Mononuclear cell (primary cell): Measurements from ENCODE around the gene MAPK10. TPM values are rescaled to one million over a fixed set of nuclear protein-coding genes. Genes with fewer than 3 reads are reported as not detected.
"Not testable (repeated sequence)": the region's sequence is repeated elsewhere in the genome, so short reads cannot be mapped to it uniquely, and the experiment has no call there.

Experiments used
- H3K27me3 ChIP-seq: 2 replicates; pipeline ENCODE4 v1.6.0; 2011; ENCODE audit warnings: low read length, control low read depth; ENCODE audit not compliant: insufficient read depth
- H3K4me1 ChIP-seq: 2 replicates; pipeline ENCODE4 v1.5.1; 2011; ENCODE audit warnings: mild to moderate bottlenecking, low read length, control low read depth; ENCODE audit not compliant: insufficient read depth
- H3K4me3 ChIP-seq: 2 replicates; pipeline ENCODE4 v1.5.1; 2011; ENCODE audit warnings: mild to moderate bottlenecking, low read length, moderate library complexity
- H3K9me3 ChIP-seq: 2 replicates; pipeline ENCODE4 v1.5.1; 2011; ENCODE audit warnings: low read depth, mild to moderate bottlenecking, control low read depth, low read length
- total RNA-seq: library from RNA; depleted of rRNA; stranded (reverse); fragments of >200 nt; gene quantifications from one replicate; pipeline ENCODE4 v1.2.3, GENCODE V29; 2012

MAPK10 gene
- total RNA-seq, 1 donor, result 0.52 TPM

DNA sequence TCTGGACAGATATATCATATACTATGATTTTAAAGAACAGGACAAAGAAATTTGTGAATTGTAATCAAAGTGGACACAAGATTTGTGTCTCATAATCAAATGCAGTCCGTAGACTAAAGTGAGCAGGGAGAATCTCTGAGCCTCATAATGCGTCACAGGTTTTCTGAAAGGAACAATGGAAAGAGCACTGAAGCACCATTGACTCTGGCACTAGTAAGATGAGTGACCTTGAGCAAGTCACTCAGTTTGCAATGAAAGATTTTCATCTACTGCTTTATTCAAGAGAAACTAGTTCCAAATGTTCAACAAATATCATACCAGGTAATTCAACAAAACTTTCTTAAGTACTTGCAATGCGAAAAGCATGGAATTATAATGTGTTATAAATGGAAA, 315.3 kb downstream of the MAPK10 start:
- Histone ChIP-seq H3K4me3 (no peak overlapping the region), H3K27me3 (no peaks in the 10 kb centered on the region), H3K4me1 (no peaks in the 10 kb centered on the region), H3K9me3 (no peaks in the 10 kb centered on the region)

DNA sequence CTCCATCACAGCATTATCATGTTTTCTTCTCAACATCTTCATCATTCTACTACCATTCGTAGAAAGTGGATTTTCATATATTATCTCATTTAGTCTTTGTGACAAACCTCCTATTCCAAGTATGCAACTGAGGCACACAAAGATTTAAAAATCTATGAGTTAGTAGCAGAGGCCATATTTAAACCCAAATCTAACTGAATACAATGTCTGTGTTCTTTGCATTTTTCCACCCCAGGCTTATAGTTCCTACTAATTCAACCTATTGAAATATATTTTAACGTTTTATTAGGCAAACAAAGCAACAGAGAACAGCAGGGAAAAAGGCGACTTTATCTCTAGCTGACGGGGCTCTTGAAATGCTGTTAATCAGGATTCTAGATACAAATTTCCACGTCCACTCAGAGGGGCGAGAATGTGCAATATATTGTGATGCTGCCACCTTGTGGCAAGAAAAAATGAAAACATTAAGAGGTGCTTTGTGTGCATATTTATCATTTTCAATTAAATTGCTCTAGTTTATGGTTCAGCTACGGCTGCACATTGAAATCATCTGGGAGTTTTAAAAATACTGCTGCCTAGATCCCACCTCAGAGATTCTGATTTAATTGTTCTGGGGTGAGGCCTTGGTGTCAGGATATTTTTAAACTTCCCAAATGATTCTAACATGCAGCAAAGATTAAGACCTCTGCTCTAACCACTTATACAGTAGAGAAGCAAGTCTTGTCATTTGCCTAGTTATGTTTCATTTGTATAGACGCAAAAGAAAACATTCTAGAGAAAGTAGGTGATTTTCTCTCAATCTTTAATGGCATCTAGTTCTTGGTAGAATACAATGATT, 315.9 kb downstream of the MAPK10 start:
- Histone ChIP-seq H3K9me3 (no peaks in the 10 kb centered on the region), H3K27me3 (no peaks in the 10 kb centered on the region), H3K4me3 (no peak overlapping the region), H3K4me1 (no peaks in the 10 kb centered on the region)

DNA sequence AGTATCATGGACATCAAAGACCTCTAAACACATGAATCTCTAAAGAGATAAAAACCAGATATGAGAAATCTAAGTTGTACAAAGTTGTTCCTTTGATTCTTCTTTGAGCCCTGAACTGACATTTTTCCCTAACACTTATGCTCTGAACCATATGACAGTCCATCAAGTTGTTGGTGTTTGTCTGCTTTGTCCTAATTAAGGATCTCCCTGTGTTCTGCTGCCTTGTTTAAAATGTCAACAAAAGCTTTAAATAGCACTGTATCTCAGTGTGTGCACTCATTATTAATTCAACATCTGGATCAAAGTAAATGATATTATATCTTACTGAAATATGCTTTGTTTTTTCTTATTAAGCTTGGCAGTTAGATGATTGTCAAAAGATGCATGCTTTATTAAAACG, 321.8 kb downstream of the MAPK10 start:
- Histone ChIP-seq H3K27me3 (no peaks in the 10 kb centered on the region), H3K4me3 (no peak overlapping the region), H3K9me3 (no peaks in the 10 kb centered on the region), H3K4me1 (peaks cover 7% of the 10 kb centered on the region)

DNA sequence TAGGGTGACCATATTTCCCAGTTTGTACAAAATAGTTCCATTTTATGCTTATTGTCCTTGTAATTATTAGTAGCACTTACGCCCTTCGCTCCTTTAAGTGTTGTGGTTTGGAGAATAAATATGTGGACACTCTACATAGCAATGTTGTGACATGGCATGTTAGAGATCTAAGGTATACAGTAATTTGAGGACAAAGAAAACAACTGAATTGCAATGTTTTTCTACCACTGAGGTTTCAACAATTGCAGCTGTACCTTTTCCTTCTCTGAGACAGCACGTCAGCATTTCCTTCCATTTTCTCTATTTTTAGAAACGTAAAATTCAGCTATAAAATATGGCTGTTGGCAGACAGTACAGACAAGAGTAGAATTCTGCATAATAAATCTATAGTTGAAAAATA, 323.1 kb downstream of the MAPK10 start:
- Histone ChIP-seq H3K27me3 (no peaks in the 10 kb centered on the region), H3K4me1 (peaks cover 19% of the 10 kb centered on the region), H3K4me3 (no peak overlapping the region), H3K9me3 (no peaks in the 10 kb centered on the region)

DNA sequence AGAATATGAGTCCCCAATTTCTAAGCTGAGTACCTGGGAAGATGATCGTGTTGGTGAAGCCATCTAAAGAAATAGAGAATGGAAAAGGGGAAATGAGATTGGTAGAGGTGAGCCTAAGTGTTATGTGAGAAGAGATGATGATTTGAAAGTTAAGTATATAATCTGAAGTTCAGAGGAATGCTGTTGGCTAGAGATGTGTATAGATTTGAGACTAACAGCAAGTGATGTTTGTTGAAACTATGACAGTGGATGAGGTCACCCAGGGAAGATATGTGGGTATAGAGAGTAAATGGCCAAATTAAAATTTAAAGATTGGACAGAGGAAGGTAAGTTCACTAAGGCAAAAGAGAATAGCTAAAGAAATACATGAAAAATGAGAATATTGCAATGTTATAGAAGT, 324.2 kb downstream of the MAPK10 start:
- peaks cover 19% of the 10 kb centered on the region for H3K4me1 ChIP-seq
- no peaks in the 10 kb centered on the region for H3K9me3 ChIP-seq
- H3K27me3 ChIP-seq, result no peaks in the 10 kb centered on the region
- no peak overlapping the region for H3K4me3 ChIP-seq

DNA sequence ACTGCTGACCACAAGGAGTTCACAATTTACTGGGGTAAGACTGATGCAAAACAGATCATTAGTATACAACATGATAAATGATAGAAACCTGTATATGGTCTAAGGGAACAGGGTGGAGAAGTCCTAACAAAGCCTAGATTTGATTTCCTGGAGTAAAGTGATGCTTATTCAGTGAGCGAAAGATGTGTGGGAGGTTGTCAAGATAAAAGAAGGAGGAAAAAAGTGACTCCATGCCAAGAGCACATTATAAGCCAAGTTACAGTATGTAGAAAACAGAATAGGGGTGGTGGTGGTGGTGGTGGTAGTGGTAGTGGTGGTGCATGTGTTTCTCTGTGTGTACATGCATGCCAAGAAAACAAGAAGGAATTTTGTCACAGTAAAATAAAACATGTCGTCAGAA, 325.2 kb downstream of the MAPK10 start:
- Histone ChIP-seq H3K4me1 (peaks cover 19% of the 10 kb centered on the region), H3K27me3 (no peaks in the 10 kb centered on the region), H3K4me3 (no peak overlapping the region)

DNA sequence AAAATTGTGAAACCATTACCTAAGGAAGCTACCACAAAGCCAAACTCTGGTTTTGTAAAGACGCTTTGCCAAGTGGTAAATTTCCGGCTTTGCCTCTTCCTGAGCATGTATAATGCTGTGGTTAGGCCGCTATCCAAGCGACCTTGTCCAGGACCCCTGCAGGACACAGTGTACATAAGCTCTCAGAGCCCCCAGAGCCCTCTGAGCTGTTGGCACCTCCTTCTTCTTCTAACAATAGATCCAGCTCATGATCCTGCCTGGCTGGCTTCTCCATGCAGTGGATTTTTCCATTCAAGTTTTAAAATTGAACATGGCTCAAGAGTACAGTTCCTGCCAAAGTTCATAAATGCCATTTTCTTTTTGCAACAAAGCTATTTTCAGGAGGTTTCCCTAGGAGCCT, 326.7 kb downstream of the MAPK10 start:
- H3K27me3 ChIP-seq, result no peaks in the 10 kb centered on the region
- H3K4me1 ChIP-seq, result peaks cover 19% of the 10 kb centered on the region
- no peaks in the 10 kb centered on the region for H3K9me3 ChIP-seq
- no peak overlapping the region for H3K4me3 ChIP-seq

More for the DNA sequence above, 325.2 kb downstream of the MAPK10 start:
- no peaks in the 10 kb centered on the region for H3K9me3 ChIP-seq

DNA sequence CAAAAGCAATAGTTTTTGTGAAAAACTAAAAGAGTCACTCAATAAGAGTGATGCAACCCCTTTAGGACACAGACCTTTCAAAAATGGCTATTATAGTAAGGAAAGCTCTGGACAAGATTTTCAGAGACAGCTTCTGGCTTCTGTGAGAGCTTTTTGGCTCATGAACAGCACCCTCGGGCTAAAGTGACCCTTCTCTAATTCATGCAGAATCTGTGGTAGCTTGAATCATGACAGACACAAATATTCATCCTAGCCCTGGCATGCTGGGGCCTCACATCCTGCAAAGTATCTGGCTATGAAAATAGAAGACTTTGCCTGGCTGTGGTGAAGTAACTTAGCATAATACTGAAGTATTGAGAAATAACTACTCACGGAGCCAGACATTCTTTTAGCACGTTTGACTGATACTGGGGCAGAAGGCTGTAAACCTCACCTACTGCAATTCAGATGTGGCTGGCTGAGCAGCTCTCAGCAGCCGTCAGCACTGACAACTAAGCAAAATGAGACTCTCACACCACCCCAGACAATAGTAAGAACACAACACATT, 327.3 kb downstream of the MAPK10 start:
- Histone ChIP-seq H3K4me1 (peaks cover 19% of the 10 kb centered on the region), H3K4me3 (no peak overlapping the region), H3K27me3 (no peaks in the 10 kb centered on the region), H3K9me3 (no peaks in the 10 kb centered on the region)

DNA sequence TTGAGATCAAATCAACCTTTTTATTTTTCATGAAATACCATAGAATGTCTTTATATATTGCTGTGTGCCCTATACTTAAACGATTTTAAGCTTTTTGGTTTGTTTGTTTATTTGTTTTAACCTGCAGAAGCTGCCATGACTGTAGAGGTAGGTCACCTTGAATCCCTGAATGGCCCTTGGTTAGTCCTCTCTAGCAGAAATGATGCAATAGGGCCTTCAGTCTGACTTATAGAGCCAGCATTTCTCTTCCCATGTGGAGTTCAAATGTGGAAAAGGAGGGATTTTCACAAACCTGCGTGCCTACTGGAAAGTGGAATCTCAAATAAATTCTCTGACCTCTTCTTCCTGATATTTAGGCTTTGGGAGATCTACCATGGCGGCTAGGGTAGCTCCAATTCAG, 327.9 kb downstream of the MAPK10 start:
- H3K4me3 ChIP-seq, result no peak overlapping the region
- no peaks in the 10 kb centered on the region for H3K27me3 ChIP-seq
- peaks cover 19% of the 10 kb centered on the region for H3K4me1 ChIP-seq
- no peaks in the 10 kb centered on the region for H3K9me3 ChIP-seq

DNA sequence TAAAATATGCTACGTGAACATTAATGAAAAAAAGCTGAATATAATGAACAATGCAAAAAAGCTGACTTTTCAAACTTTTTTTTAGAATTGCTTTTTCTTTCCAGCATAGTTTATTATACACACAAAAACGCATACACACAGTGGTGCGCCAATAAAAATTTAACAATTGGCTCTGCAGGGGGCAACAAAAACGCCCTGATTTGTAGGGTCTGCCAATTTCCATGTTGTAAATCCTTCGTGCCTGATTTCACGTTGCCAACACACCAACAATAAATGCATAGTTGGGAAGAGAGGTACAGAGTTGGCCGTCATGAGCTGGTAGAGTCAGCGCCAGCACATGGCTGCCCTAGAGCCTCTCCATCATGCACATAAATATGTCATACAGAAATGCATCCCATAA, 333.1 kb downstream of the MAPK10 start:
- Histone ChIP-seq H3K27me3 (no peaks in the 10 kb centered on the region), H3K4me1 (peaks cover 7% of the 10 kb centered on the region), H3K4me3 (no peak overlapping the region), H3K9me3 (no peaks in the 10 kb centered on the region)

DNA sequence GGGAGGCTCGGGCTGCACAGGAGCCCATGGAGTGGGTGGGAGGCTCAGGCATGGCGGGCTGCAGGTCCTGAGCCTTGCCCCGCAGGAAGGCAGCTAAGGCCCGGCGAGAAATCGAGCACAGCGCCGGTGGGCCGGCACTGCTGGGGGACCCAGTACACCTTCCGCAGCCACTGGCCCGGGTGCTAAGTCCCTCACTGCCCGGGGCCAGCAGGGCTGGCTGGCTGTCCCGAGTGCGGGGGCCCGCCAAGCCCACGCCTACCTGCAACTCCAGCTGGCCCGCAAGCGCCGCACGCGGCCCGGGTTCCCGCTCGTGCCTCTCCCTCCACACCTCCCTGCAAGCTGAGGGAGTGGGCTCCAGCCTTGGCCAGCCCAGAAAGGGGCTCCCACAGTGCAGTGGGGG, 338.2 kb downstream of the MAPK10 start:
- not testable (repeated sequence) for H3K4me3 ChIP-seq, H3K4me1 ChIP-seq, H3K27me3 ChIP-seq, H3K9me3 ChIP-seq

DNA sequence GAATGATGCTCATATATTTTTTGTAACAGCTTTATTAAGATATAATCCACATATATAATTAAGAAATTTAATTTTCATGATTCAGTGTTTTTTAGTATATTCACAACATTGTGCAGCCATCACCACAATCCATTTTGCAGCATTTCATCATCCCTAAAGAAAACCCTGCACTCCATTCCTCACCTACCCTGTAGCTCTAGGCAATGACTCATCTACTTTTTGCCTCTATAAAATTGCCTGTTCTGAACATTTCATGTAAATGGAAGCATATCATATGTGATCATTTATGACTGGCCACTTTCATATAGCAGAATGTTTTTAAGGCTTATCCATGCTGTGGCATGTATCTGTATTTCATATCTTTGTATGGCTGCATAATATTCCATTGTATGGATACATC, 339.9 kb downstream of the MAPK10 start:
- no peak overlapping the region for H3K4me3 ChIP-seq
- peaks cover 4% of the 10 kb centered on the region for H3K4me1 ChIP-seq
- H3K27me3 ChIP-seq, result no peaks in the 10 kb centered on the region
- no peaks in the 10 kb centered on the region for H3K9me3 ChIP-seq

DNA sequence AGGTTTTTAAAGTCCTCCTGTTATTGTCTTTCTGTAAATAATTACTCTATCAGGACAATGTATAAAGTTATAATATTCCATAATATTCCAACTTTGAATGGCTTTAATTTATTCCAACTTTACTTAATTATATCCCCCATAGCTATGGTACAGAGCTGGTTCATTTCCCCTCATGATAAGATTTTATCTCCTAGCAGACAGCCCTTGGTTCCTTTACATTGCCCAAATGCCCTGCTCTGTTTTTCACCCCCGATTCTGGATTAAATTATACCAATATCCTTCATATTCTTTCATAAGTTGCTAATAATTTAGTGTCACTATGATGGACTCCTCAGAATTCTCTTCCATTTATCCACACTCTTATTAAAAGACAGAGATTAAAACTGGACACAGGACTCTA, 340.5 kb downstream of the MAPK10 start:
- H3K4me3 ChIP-seq, result no peak overlapping the region
- H3K4me1 ChIP-seq, result no peaks in the 10 kb centered on the region
- H3K9me3 ChIP-seq, result no peaks in the 10 kb centered on the region
- H3K27me3 ChIP-seq, result no peaks in the 10 kb centered on the region

DNA sequence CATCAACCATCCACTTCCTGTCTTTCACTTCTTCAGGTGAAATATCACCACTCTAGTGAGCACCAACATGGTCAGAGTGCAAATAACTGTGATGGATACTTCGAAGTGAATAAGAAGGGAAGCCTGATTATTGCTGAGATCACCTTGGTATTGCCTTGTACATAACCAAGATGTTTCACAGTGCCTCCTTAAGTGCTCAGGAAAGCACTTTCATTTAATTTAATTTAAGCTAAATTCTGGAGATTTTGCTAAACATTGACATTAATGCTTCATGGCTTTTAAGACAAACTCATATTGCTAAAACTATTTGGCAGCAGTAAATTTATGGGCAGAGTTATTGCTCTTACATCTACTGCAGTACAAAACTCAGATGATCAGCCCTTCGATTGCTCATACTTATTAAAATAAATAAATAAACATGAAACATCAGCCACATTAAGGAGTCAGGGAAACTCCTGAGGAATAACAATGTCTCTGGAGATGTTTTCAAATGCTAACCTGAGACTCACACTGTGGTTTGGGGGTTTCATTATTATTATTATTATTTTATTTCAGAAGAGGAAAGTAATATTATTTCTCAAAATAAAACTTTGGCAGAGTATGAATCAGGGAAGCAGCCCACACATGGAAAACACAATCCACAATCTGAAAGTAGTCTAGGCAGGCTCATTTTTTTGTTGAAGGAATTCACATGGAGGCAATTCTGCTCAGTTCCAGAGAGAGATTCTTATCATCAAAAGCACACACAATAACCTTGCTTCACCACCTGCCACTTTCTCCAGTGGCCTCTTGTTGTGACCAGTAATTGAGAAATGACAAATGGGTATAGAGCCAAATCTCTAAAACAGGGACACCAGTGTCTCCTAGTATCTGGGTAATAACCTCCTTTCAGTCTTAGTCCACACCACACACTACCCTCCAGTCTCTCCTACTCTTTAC, 344.2 kb downstream of the MAPK10 start:
- Histone ChIP-seq H3K4me1 (no peaks in the 10 kb centered on the region), H3K9me3 (no peaks in the 10 kb centered on the region), H3K4me3 (no peak overlapping the region), H3K27me3 (no peaks in the 10 kb centered on the region)

DNA sequence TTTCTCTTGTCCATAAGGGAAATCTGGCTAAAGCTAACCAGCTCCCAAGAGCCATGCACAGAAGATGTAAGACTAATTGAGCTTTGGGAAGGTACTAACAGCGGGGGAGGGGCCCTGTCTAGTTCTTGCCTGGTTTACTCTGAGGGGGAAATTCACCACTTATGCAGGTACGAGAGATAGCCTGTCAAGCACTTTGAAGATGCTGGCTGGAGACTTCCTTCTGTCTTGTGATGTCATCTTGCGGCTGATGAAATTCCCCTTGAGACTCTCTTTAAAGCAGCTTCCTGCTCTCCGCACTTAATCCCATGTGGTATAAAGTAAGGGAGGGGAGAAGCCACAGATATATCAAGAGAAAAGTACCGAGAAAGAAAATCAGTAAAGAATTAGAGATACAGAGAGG, 345.3 kb downstream of the MAPK10 start:
- no peaks in the 10 kb centered on the region for H3K9me3 ChIP-seq
- no peaks in the 10 kb centered on the region for H3K4me1 ChIP-seq
- H3K4me3 ChIP-seq, result no peak overlapping the region
- no peaks in the 10 kb centered on the region for H3K27me3 ChIP-seq
